T follicular helper cell (primary cell): Measurements from ENCODE around the gene CHN1.

Experiments used
- DNase-seq: peaks from one replicate; pipeline ENCODE4 v3.0.0-alpha.2; 2020; ENCODE audit warnings: low read depth

CHN1 gene

DNA sequence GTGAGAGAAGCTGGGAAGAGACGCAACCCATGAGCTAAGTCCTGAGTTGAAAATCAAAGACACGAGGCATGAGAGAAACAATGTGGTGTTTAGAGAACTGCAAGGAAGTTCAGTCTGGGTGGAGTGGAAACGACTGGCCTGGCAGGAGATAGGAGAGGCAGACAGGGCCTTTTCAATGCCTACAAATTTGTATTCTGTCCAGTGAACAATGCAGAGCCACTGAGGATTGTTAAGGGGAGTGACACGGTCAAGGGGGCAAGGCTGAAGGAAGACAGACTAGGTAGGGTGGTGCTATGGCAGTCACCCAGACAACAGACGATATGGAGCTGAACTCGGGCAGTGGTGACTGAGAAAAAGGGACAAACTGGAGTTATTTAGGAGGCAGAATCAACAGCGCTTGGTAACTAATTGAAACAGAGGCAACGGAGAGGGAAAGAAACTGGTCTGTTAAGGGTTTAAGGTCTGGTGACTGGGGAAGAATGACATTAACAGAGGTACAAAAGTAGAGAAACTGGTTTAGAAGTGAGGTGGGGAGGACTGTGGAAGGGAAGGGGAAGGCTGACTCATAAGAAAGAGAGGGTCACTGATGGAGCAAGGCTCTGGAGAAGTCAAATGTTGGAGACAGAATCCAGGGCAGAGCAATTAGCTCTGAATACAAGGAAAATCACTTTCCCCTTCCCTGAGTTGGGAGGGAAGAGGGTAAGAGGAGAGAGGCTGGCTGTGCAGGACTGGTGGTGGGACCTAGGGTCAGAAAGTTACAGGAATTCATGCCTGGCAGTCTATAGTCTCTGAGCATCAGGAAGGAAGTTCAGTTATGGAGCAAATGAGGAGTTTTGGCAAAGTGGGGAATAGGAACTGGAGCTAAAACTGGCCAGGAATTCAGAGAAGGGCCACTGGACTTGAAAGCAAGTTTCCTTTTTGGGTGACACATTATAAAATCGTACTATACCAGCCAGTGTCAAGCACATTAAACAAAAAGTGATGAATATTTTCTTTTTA lies 177.5 kb downstream of the CHN1 start:
- no peak for DNase-seq

DNA sequence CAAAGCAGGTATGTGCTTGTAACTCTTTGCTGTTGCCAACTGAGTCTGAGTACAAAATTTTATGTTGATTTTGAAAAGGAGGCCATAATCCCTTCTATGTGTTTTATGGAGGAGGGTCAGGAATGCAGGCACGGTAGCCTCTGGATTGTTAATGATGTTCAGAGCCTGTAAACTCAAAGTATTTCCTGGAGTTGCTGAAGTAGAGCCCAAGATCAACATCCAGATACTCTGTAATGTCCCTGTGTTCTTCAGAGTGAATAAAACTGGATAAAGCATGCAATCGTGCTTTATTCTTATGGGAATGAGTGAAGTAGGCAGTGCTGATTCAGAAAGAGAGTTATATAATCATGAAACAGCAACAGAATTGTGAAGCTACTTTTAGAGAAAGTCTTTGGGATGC lies 179.1 kb downstream of the CHN1 start:
- DNase-seq = no peak

DNA sequence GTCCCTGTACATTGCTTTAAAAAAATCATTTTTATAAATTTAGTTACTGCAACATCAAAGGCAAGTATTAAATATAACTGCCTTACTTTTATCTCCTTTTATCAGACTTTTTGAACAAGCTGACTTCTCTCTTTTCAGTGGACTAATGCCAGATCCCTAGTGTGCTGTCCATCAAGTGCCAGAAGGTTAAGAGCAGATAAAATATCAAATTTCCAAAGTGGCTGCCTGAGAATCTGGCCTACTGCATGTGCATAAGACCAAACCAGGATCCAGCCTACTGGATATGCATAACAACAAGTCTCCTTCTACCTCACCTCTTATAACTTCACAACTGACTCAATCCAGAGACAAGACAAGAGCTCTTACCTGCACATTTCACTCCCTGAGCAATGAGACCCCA lies 181.1 kb downstream of the CHN1 start:
- no peak for DNase-seq

DNA sequence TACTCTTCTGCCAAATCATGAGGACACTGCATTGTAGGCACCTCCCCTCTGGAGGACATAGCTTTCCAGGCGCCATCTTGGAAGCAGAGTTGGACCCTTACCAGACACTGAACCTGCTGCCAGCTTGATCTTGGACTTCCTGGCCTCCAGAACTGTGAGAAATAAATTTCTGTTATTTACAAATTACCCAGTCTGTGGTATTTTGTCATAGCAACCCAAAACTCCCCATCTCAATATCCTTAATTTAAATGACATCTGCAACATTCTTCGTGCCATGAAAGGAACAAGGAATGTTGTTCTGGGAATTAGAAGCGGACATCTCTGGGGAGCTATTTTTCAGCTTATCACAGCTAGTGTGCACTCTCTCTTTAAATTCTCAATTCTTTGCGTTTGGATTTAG lies 183.6 kb downstream of the CHN1 start:
- DNase-seq = no peak

DNA sequence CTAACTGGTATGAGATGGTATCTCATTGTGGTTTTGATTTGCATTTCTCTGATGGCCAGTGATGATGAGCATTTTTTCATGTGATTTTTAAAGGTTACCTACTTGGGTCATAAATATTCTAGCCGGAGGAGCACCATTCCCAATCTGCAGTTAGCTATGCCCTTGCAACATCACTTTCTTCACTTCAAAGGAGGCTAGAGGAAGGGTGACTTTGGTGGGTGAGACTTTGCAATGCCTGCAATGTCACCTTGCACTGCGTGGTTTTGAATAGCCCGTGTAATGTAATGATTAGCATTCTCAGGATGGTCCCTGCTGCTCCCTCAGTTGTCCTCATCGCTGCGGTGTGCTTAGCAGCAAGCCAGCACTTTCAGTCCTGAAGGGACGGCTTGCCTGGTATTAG lies 184.8 kb downstream of the CHN1 start:
- no peak for DNase-seq

DNA sequence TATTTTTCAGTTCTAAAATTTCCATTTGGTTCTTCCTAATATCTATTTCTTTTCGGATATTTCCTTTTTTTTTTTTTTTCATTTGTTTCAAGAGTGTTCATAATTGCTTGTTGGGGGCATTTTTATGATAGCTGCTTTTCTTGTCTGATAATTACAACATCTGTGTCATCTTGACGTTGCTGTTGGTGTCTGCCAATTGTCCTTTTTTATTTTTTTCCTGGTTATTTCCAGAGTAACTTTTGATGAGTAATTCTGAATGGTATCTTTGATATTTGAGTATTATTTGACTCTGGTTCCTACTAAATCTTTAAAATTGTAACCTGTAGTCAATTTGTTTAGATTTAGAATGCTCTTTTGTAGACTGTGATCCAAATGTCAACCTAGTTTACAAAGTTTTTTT lies 189.7 kb downstream of the CHN1 start:
- DNase-seq = no peak

DNA sequence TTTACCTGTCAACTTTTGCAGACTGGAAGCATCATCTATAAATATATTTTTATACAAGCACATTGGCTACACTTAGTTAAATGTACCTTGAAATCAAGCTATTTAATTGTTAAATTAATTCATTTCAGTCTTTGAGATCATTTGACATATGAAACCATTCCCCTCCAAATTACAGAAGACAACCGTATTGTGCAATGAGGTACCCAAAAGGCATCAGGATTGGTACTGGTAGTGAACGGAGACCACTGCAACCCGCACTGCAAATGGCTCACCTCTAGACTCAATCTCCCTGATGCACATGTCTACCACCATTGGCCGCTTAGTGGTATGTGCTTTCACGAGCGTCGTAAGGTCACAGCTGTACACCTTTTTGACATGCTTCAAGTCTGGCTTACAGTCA lies 193.1 kb downstream of the CHN1 start:
- no peak for DNase-seq

DNA sequence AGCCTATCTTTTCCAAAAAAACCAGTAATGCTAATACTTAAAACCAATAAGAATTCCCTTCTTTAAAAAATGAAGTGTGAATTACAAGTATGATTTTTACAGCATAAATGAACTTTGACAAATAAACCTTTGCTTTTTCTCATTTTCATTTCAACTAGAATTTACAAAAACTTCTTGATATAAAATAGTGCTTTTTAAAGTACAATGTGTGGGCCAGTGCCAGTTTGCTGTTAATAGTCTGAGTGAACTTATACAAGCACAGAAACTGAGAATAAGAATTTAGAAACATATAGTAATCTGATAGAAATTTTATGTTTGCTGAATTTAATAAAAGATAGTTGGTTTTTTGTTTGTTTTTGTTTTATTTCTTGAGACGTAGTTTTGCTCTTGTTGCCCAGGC lies 197.2 kb downstream of the CHN1 start:
- DNase-seq = no peak

DNA sequence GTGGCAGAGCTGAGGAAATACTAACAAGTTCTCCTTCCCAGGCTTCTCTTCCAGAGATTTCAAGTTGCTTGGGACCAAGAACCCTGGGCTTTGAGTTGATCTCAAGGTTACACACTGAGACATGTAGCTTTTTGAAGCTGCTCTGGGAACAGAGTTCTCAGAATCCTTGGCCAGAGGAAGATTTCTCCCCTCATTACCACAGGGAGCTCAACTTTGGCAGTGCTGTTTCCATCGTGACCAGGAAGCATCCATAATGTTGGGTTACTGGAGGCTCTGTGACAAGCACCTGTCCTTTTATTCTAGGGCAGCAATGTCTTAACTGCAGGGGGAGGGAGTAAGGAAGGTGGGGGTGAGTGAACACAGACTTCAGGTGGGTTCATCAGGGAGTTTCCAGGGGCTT lies 199.4 kb downstream of the CHN1 start:
- no peak for DNase-seq

DNA sequence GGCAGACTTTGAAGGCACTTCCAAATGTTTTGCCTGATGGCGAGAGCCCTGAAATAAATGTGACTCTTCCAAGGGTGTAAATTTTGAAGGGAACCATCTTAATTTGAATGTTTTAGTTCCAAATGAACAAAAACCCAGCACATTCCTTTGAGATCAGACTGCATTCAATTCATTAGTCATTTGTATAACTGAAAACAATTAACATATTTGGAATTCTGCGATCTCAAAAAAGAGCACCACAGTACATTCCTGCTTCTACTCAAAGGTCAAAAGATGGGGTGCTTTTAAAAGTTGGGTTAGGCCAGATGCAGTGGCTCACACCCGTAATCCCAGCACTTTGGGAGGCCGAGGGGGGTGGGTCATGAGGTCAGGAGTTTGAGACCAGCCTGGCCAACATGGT lies 202.7 kb downstream of the CHN1 start:
- no peak for DNase-seq

DNA sequence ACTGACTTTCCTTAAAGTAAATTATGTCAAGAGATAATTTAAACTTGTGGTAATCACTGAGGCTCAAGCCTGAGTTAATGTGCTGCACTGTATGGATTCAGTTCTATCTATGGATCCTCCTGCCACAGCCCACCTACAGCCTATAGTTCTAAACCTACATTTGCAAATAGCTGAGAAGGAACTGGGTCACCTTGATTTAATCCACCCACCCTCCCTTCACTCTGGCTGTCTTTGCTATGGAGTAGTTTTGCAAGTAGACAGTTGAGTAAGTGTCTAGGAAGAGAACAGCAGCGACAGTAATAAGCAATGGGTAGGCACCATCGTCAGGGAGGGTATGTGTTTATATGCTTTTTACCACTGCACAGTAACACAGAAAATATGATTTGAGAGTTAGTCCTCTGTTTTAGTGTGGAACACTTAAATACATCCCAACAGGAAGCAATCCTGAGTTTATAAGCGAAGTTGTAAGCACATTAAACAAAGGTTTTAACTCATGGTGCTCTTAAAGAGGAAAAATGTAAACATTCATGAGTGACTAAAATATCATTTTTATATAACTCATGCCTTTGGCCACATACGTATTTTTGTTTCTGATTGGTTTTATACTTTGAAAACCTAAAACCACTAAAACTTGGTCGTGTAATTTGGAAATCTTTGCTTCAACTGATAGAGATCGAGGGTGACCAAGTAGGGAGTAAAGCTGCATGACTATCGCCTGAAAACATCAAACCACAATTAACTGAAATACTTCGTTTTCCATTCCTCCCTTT lies 204.6 kb downstream of the CHN1 start:
- DNase-seq = no peak

DNA sequence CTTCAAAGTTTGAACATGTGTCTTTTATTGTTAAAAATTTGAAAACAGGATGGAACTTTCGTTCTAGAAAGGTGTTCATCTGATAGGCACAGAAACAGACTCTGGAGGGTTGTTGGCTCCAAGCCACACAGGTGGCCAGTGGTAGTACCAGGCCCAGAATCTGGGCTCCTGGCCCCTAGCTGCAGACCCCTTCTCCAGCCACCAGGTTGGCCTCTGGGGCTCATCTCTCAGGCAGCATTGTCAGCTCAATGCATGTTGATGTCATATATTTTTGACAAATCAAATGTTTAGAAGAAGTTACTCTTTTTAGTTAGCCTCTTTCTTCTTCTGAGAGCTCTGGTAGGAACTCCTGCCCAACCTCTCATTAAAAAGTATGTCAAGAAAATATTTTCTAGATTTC lies 206.4 kb downstream of the CHN1 start:
- DNase-seq = no peak

DNA sequence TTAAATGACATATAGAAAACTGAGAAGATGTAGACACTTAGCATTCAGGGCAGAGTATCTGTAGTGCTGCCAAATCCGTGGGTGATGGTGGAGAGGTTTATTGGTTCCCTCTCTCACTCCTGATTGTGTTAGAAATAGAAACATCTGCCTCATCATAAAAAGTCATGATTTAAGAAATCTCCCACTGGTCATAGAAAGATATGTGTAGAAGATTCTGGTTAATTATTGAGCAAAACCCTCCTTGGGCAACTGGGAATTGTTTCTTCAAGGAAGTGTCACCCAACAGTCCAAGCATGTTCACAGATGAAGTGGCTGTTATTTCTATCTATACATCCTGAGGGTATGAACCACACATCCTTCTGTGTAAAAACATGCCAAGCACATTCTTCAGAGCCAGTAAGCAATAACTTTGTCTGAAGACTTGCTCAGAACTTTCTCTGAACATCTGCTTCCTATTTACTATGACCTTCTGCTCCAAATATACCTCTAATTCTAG lies 207.4 kb downstream of the CHN1 start:
- DNase-seq = no peak

DNA sequence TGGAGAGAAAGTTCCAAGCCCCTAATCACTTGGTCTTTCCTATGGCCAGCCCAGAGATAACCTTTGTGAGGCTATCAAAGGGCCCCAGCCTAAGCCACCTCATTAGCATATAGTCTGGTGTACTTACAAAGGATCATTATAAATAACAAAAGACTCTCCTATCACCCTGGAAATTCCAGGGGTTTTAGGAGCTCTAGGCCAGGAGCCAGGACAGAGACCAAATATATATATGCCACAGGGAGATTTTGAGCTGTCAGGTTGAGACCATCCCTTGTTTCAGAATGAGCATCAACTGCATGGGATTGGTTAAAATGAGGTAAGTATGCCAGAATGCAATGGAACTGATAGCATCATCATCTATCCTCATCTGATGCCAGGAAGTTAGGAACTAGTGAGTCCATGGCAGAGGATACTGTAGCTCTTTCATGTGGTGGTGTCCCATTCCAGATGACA lies 208.8 kb downstream of the CHN1 start:
- DNase-seq = no peak

DNA sequence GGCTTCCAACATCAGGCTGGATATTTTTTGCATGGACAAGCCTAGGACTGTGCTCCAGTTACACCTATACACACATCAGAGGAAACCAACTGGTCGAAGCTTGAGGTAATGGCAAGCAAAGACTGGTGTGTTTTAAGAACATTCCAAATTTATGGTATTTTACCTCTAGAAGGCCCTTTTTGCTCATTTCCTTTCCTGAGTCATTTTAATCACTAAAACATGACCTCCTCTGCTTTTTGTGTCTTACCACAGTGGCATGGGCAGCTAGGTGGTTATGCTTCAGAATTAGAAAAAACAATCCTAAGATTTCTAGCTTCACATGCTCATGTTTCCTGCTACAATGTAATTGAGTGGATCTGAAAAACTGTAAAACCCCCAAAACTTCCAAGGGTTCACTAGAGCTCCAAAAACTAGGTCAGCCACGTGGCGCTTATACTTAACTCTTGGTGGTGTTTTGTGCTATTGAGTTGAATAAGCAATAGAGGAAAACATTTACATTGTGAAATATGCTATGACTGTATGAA lies 210.3 kb downstream of the CHN1 start:
- DNase-seq = no peak

DNA sequence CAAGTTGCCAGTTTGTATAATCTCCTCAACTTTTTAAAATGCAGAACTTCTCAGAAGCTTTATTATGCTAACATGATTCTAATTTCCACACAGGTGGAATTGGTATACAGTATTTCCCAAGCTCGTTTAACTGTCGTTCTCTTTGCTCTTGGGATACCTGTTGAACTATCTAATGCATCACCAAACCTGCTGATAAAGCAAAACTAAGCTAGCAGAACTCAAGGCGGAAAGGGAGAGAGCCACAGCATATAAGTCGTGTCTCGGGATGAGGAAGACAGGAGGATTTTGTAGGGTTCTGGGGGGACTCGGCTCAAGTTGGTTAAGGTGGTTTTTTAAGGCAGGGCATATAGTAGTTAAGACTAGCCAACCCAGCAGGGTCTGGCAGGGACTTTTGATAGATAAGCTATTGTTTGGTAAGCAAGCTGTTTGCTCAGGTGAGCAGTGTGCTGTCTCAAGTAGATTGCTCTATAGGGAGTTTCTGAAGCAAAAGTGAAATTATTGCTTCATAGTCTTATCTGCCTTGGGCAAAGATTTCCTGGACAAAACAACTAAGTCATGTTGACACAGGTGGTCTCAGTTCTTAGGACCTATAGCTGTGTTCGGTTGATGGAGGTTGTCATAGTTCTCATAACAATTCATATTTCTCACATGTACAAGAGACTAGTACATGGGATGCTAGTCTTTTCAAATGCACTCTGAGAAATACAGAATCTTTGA lies 212.7 kb downstream of the CHN1 start:
- DNase-seq = no peak

DNA sequence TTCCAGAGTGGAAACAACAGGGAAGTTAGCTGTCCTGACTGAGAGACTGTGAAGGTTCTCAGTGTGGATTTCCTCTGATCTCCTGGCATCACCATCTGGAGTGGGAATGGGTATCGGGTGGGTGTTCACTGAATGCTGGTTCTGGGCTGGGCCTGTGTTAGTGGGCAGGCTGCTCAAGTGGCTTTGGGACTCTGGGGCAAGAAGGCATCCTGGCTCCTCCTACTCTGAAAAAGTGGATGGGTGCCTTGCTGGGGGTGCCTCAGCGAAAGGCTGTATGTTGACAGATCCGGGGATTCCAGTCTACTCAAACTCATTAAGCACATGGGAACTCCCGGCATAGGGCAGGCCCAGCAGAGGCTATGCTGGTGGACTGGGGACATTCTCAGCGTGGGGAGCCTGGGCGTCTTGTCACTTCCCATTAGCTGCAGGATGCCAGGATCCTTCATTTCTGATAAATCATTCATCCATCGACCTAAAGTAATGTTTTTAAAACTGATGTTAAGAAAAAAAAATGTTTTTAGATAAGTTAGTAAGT lies 213.4 kb downstream of the CHN1 start:
- no peak for DNase-seq

DNA sequence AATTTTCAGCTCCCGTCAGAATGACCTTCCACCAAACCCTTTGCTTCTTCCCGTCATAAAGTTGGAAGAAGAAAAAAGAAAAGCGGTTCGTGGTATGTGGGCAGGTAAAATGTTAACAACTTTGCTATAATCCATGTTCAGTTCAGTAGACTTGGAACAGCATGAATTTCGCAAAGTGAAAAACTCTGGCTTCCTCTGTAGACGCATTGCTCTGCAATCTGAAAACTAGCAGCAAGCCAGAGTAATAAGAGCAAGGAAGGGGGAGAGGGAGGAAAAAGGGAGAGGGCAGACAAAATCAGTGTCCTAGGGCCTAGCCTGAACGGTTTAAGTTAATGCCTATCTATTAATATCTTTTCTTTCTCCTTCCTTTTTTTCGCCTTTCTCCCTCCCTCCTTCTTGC lies 214.2 kb downstream of the CHN1 start:
- DNase-seq = no peak

DNA sequence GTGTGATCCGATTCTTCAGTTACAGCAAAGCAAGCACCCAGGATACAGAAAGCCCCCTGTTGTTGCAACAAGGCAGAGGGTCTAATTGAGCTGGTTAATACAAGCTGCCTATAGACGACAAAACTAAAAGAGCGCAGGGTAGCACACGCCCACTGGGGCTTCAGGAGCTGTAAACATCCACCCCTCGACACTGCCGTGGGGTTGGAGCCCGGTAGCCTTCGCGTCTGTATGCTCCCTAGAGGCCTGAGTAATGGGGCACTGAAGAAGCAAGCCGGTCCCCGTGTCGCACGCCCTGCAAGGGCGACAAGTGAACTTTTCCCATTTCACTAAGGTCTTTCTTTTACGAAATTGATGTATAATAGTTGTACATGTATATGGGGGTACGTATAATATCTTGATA lies 216.2 kb downstream of the CHN1 start:
- no peak for DNase-seq

DNA sequence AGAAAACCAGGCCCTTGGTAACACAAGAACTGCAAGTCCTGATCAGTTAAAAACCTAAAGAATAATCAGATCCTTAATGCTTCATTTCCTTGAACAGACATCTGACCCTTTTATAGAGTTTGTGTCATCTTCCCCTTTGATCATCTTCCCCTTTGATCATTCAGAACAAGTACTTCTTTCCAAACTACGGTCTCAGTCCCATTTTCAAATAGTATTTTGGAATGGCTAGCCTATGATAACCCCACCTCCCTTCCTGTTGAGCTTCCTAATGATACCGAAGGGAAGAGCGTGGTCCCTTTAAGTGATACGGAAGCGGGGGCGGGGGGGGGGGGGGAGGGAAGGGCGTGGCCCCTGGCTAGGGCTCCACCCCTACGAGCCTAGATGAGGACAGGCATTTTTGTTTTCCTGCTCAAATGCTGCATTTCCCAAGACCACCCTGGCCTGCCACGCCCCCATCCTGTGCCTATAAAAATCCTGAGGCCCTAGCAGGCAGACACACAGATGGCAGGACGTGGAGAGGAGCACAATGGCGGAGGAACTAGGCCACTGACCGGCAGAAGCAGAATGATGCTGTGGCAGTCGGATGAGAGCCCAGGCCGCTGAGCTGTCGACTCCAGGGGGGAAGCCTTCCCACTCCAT lies 216.8 kb downstream of the CHN1 start:
- DNase-seq = no peak

DNA sequence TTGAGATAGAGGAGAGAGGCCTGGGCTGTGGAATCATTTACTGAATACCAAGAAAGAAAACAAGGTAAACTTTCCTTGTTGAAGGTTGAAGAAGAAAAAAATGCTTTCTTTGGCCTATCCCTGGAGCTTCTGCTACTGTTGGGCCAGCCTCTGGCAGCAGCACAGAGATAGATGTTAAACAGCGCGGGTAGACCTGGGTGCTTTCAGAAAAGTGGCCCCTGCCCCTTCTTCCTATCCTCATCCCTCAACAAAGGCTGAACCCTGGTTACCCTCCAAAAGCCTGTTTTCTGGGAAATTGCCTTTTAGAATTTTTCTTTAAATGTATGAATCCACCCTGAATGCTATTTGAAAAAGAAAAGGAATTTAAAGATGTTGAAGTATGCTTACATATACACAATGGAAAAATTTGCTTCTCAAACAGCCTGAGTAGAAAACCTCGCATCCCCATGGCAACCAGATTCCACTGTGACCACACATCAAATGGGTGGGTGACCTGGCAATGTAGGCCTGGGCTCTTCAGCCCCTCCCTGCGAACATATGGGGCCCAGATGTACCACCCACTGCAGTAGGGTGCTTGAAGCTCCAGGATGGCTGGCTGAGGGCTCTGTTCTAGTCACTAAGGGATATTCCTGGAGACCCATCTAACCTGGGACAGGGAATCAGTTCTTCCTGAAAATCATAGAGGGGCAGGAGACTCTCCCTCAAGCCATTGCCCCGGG lies 217.5 kb downstream of the CHN1 start:
- no peak for DNase-seq
